ENCODE results near the gene CT47C1. TPM values are rescaled to one million over a fixed set of nuclear protein-coding genes. Genes with fewer than 3 reads are reported as not detected.

CT47C1 gene
- total RNA-seq, 1 donor from 2014 or later, result not detected

DNA sequence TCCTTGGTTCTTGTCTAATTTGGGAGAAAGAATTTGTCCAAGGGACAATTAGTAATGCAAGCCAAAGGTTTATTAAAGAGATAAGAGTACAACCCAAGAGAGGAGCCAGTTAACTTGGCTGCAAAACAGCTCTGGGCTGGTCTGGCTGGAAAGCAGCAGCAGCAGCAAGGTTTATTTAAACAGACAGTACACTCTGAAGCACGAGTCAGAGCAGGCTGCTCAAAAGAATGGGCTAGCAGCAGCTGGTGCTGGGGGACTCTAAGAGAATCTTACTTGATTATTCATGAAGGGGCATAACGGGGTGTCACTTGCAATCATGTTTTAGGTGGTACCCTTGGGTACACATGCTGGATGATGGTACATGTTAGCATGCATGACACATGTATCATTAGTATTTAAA lies 17.1 kb upstream of the CT47C1 start:
- Mint-ChIP-seq H3K27ac (no peak overlapping the region), H3K36me3 (ENCODE audit: low read depth) (no peaks in the 10 kb centered on the region), H3K9me3 (no peaks in the 10 kb centered on the region), H3K4me1 (ENCODE audit: low read depth) (no peaks in the 10 kb centered on the region), H3K4me3 (ENCODE audit: low read depth) (no peak overlapping the region), H3K27me3 (ENCODE audit: low read depth) (peaks cover 4% of the 10 kb centered on the region)
- intact Hi-C loops (cut with micrococcal nuclease), result no loop called here
- DNase-seq (ENCODE audit: low spot score), result no peak

DNA sequence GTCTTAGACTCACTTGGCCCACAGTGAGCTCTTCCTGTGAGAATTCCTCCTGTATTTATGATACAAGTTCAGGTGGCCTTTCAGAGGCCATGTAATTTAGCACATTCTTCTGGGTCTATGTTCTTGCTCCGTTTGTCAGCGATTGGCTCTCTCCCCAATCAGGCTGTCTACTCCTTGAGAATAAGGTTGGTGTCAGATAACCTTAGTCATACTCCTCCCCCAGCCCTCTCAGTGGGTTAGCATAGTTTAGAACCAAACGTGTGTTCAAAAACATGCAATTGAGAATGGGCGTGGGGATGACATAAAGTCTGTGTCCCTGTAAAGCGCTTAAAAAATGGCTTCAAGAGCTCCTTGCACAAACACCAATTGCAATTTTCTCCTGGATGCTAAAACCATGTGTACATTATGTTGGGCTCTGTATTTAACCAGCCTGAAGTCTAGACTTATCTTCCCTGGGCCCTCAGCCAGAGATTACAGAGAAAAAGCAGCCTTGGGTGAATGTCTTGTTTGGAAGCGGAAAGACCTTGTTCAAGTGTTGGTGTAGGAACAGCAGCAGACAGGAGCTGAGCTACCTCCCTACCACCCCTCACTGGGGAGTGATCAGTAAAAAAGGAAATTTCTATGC lies 9.9 kb upstream of the CT47C1 start:
- Mint-ChIP-seq H3K27me3 (ENCODE audit: low read depth) (peaks cover 10% of the 10 kb centered on the region), H3K27ac (no peak overlapping the region), H3K36me3 (ENCODE audit: low read depth) (no peaks in the 10 kb centered on the region), H3K4me1 (ENCODE audit: low read depth) (no peaks in the 10 kb centered on the region), H3K9me3 (no peaks in the 10 kb centered on the region), H3K4me3 (ENCODE audit: low read depth) (no peak overlapping the region)
- no peak for DNase-seq (ENCODE audit: low spot score)
- intact Hi-C loops (cut with micrococcal nuclease), result no loop called here

DNA sequence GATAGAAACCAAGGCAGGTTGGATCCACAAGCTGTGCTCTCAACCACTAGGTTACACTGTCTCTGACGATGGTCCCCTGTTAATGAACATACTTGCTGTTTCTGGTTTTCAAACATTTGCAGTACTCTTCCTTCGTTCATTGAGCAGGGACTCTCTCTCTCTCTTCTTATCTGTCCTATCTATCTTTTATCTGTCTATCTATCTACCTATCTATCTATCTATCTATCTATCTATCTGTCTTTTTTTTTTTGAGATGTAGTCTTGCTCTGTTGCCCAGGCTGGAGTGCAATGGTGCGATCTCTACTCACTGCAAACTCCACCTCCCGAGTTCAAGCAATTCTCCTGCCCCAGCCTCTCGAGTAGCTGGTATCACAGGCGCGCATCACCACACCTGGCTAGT lies 9.4 kb upstream of the CT47C1 start:
- no peak overlapping the region for H3K27ac Mint-ChIP-seq
- intact Hi-C loops (cut with micrococcal nuclease), result no loop called here

DNA sequence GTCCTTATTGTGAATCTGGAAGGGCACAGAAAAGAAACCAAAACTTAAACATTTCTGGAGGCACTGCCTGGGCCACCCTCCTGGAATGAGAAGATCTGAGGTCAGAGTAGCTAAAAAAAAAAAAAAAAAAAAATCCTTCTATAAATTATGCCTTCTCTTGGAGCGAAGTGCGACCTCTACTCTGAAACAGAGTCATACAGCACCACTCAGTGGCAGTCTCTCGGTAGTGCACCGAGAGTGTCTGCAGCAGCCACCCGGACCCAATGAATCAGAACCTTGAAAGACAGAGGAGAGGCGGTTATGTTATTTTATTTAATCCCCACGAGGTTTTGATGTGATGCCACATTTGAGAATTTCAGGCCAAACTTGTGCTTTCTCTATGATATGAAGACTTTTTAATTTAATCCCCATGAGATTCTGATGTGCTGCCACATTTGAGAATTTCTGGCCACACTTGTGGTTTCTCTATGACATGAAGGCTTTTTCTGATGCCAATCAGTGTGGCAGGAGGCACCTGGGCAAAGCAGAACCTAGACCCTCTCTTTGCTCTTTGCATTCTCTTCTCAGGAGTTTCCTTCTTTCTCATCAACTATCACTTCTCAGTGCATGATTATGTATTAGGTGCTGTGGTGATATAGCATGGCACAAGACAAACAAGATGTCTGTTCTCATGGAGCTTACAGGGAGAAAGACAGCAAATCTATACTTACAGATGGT lies 5.6 kb upstream of the CT47C1 start:
- Mint-ChIP-seq H3K27ac (no peak overlapping the region), H3K36me3 (ENCODE audit: low read depth) (no peaks in the 10 kb centered on the region), H3K4me3 (ENCODE audit: low read depth) (no peak overlapping the region), H3K27me3 (ENCODE audit: low read depth) (no peaks in the 10 kb centered on the region), H3K9me3 (no peaks in the 10 kb centered on the region), H3K4me1 (ENCODE audit: low read depth) (no peaks in the 10 kb centered on the region)
- peak; percentile 7 for DNase-seq (ENCODE audit: low spot score)
- intact Hi-C loops (cut with micrococcal nuclease), result loop anchor here (5.0 kb wide), 2 partner anchors 60 to 220 kb away; no protein-coding TSS in a partner anchor

More for the DNA sequence above, 9.4 kb upstream of the CT47C1 start:
- no peak for DNase-seq (ENCODE audit: low spot score)
- Mint-ChIP-seq H3K4me1 (ENCODE audit: low read depth) (no peaks in the 10 kb centered on the region), H3K9me3 (no peaks in the 10 kb centered on the region), H3K36me3 (ENCODE audit: low read depth) (no peaks in the 10 kb centered on the region), H3K4me3 (ENCODE audit: low read depth) (no peak overlapping the region), H3K27me3 (ENCODE audit: low read depth) (peaks cover 10% of the 10 kb centered on the region)

DNA sequence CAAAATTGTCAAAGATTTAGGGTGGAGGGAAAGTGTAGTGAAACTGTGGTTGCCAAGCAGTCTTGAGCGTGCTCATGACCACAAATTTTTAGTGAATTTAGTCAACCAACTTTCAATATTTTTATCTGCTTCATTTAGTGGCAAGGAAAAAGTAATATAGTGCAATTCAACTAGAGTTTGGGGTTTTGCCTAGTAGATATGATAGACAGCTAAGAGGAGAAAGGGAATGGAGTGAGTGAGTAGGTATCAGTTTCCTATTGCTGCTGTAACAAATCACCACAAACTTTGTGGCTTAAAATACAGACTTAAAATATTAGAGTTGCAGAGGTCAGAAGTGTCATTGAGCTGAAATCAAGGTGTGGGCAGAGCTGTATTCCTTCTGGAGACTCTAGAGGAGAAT lies 3.7 kb upstream of the CT47C1 start:
- no peaks in the 10 kb centered on the region for H3K36me3 Mint-ChIP-seq (ENCODE audit: low read depth)
- H3K4me3 Mint-ChIP-seq (ENCODE audit: low read depth), result no peak overlapping the region
- no peak for DNase-seq (ENCODE audit: low spot score)
- H3K9me3 Mint-ChIP-seq, result no peaks in the 10 kb centered on the region
- intact Hi-C loops (cut with micrococcal nuclease), result loop anchor here (5.0 kb wide), 2 partner anchors 62 to 222 kb away; no protein-coding TSS in a partner anchor
- H3K27ac Mint-ChIP-seq, result no peak overlapping the region
- H3K27me3 Mint-ChIP-seq (ENCODE audit: low read depth), result no peaks in the 10 kb centered on the region
- no peaks in the 10 kb centered on the region for H3K4me1 Mint-ChIP-seq (ENCODE audit: low read depth)

DNA sequence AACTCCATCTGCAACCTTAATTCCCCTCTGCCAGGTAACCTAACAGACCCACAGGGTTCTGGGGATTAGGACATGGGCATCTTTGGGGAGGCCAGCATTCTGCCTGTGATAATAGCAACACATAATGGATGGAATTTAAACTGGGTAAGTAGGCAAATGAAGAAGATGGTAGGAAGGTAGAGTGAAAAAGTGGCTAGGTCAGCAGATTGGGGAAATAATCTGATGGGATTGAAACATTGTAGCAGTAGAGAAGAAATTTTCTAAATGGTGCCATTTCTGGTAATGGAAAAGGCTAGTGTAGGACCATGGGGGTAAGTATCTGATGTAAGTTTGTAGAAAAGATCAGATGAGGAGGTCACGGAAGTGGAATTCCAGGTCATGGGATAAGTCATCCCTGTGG lies 3.0 kb upstream of the CT47C1 start:
- H3K9me3 Mint-ChIP-seq, result no peaks in the 10 kb centered on the region
- intact Hi-C loops (cut with micrococcal nuclease), result loop anchor here (5.0 kb wide), 2 partner anchors 62 to 222 kb away; no protein-coding TSS in a partner anchor
- DNase-seq (ENCODE audit: low spot score), result no peak
- H3K27me3 Mint-ChIP-seq (ENCODE audit: low read depth), result no peaks in the 10 kb centered on the region
- no peak overlapping the region for H3K4me3 Mint-ChIP-seq (ENCODE audit: low read depth)
- no peaks in the 10 kb centered on the region for H3K4me1 Mint-ChIP-seq (ENCODE audit: low read depth)
- H3K36me3 Mint-ChIP-seq (ENCODE audit: low read depth), result no peaks in the 10 kb centered on the region
- H3K27ac Mint-ChIP-seq, result no peak overlapping the region

DNA sequence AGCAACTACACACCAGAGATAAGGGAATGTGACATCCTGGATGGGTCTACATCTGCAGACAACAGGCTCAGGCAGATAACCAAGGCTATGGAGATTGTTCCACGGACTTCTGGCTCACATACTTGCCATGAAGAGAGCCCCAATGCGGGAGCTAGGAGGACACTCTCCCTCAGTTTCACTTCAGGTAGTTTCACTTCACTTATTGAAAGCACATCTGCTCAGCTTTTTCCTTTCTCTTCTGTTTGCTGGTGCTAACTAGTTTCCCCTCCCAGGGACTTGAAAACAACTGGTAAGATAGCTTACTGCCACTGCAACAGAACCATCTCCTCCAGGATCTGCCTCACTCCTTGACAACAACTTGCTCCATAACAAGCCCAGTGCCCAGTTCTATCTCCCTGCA lies 1.4 kb upstream of the CT47C1 start:
- Mint-ChIP-seq H3K27me3 (ENCODE audit: low read depth) (no peaks in the 10 kb centered on the region), H3K4me1 (ENCODE audit: low read depth) (no peaks in the 10 kb centered on the region), H3K4me3 (ENCODE audit: low read depth) (no peak overlapping the region), H3K27ac (no peak overlapping the region), H3K9me3 (no peaks in the 10 kb centered on the region), H3K36me3 (ENCODE audit: low read depth) (no peaks in the 10 kb centered on the region)
- intact Hi-C loops (cut with micrococcal nuclease), result no loop called here
- DNase-seq (ENCODE audit: low spot score), result no peak

DNA sequence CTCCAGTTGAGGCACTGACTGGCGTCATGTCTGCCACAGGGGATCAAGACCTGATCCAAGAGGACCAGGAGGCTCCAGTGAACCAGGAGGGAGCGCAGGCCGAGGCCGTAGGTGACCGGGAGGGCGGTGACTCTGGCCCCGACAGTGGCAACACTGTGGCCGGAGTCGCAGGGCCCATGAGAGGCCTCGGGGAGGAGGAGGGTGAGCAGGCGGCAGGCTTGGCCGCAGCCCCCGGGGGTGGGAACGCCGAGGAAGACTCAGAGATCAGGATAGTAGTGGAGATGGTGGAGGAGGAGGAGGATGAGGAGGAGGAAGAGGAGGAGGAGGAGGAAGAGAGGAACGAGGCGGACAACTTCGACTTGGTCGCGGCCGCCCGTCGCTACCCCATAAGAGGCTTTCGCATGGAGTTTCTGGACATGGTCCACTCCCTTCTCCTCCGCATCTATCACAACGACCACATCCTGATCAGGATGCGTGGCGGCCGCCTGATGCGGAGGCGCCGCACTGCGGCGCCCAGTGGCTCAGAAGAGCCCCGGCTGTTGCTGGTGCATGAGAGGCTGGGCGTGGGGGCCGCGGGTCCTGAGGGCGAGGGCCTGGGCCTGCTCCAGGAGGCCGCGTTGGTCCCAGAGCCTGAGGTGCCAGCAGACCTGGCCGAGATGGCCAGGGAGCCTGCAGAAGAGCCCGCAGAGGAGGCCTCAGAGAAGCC lies 560 bp downstream of the CT47C1 start:
- H3K4me1 Mint-ChIP-seq (ENCODE audit: low read depth), result no peaks in the 10 kb centered on the region
- H3K36me3 Mint-ChIP-seq (ENCODE audit: low read depth), result no peaks in the 10 kb centered on the region
- H3K4me3 Mint-ChIP-seq (ENCODE audit: low read depth), result no peak overlapping the region
- H3K27me3 Mint-ChIP-seq (ENCODE audit: low read depth), result no peaks in the 10 kb centered on the region
- H3K27ac Mint-ChIP-seq, result no peak overlapping the region
- H3K9me3 Mint-ChIP-seq, result no peaks in the 10 kb centered on the region
- no peak for DNase-seq (ENCODE audit: low spot score)
- intact Hi-C loops (cut with micrococcal nuclease), result no loop called here

DNA sequence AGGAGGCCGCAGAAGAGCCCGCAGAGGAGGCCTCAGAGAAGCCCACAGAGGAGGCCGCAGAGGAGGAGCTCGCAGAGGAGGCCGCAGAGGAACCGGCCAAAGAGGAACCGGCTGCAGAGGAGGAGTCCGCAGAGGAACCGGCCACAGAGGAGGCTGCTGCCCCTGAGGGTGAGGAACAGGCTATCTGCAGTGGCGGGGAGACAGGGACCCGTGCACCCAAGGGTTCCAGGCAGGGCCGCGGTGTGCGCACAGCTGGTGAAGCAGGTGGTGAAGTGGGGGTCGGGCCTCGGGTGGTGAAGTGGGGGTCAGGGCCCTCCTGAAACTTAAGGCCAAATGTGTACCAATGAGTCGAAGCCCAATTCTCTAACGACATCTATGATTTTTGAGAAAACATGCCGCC lies 1.1 kb downstream of the CT47C1 start:
- Mint-ChIP-seq H3K4me1 (ENCODE audit: low read depth) (no peaks in the 10 kb centered on the region), H3K27me3 (ENCODE audit: low read depth) (no peaks in the 10 kb centered on the region), H3K9me3 (no peaks in the 10 kb centered on the region), H3K36me3 (ENCODE audit: low read depth) (no peaks in the 10 kb centered on the region), H3K27ac (no peak overlapping the region), H3K4me3 (ENCODE audit: low read depth) (no peak overlapping the region)
- DNase-seq (ENCODE audit: low spot score), result no peak
- intact Hi-C loops (cut with micrococcal nuclease), result no loop called here

DNA sequence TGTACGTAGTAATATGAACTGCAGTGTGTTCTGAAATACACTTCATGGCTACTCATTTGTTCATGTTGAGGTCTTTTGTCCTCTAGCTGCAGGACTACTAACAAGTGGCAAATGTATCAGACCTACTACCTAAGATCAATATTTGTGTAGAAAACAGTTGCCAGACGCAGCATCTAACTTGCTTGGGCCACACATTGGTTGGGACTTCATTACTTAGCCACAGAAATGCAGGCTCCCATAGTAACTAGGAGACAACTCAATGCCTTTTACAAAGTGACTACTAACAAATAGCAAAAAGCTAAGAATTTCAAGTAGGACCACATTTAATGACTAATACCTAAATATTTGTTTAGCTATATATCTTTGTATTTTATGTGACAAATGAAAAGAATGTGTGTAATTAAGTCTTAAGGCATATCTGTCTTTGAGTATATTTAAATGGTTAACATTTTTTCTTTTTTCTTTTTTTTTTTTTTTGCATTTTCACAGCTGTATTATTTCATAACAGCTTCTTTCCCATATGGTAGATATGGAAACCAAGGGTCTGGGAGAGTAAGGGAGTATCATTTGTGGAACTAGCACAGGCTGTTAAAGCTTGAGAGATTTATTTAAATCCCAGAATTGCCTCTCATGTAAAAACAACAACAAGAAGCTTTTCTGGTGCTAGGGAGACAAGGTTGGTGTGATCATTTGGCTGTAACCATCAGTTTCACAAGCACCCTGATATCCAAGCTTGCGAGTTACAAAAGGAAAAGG lies 2.7 kb downstream of the CT47C1 start:
- H3K4me3 Mint-ChIP-seq (ENCODE audit: low read depth), result no peak overlapping the region
- no peak overlapping the region for H3K27ac Mint-ChIP-seq
- no peaks in the 10 kb centered on the region for H3K4me1 Mint-ChIP-seq (ENCODE audit: low read depth)
- intact Hi-C loops (cut with micrococcal nuclease), result no loop called here
- no peaks in the 10 kb centered on the region for H3K9me3 Mint-ChIP-seq
- H3K27me3 Mint-ChIP-seq (ENCODE audit: low read depth), result no peaks in the 10 kb centered on the region
- DNase-seq (ENCODE audit: low spot score), result no peak
- no peaks in the 10 kb centered on the region for H3K36me3 Mint-ChIP-seq (ENCODE audit: low read depth)

DNA sequence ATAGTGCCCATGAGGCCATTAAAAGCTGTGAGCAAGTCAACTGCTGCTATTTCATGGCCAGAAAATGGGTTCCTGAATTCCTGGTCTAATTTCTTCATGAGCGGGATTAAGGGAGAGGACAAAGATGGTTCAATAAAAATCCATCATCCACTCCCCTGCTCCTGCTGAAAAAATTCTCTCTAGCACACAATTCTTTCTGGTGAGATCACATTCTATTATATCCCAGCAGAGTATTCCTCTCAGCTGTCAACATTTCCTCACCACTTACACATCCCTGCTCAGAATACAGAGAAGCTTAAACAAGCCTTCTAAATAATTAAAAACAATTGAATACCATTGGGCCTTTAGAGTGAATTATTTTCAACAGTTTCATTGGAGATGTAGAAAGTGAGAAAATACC lies 9.5 kb downstream of the CT47C1 start:
- H3K27ac Mint-ChIP-seq, result no peak overlapping the region
- peaks cover 3% of the 10 kb centered on the region for H3K27me3 Mint-ChIP-seq (ENCODE audit: low read depth)
- H3K4me3 Mint-ChIP-seq (ENCODE audit: low read depth), result no peak overlapping the region
- intact Hi-C loops (cut with micrococcal nuclease), result no loop called here
- no peaks in the 10 kb centered on the region for H3K9me3 Mint-ChIP-seq
- no peaks in the 10 kb centered on the region for H3K4me1 Mint-ChIP-seq (ENCODE audit: low read depth)
- no peak for DNase-seq (ENCODE audit: low spot score)
- H3K36me3 Mint-ChIP-seq (ENCODE audit: low read depth), result no peaks in the 10 kb centered on the region

DNA sequence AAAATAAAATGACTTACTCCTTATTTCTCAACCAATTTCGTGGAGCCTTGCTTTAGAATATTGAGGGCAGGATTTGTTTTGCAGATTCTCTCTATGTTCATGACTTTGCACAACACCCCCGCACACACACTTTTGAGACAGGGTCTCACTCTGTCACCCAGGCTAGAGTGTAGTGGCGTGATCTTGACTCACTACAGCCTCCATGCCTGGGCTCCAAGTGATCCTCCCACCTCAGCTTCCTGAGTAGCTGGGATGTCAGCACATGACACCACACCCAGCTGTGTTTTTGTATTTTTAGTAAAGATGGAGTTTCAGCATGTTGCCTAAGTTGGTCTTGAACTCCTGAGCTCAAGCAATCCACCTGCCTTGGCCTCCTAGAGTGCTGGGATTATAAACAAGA lies 12.0 kb downstream of the CT47C1 start:
- peaks cover 5% of the 10 kb centered on the region for H3K27me3 Mint-ChIP-seq (ENCODE audit: low read depth)

More for the DNA sequence above, 12.0 kb downstream of the CT47C1 start:
- no peak for DNase-seq (ENCODE audit: low spot score)
- Mint-ChIP-seq H3K4me1 (ENCODE audit: low read depth) (no peaks in the 10 kb centered on the region), H3K36me3 (ENCODE audit: low read depth) (no peaks in the 10 kb centered on the region), H3K4me3 (ENCODE audit: low read depth) (no peak overlapping the region), H3K27ac (no peak overlapping the region), H3K9me3 (no peaks in the 10 kb centered on the region)
- intact Hi-C loops (cut with micrococcal nuclease), result no loop called here

Measured in activated T-helper 2 cell treated with anti-CD3 and anti-CD28 coated beads, Interferon-gamma antibody, Interleukin-2, Interleukin-4, amounts not matched to agents 10 μg/mL and 5 μg/mL and 100 μg/mL, durations not matched to agents 14 hours and 24 hours and 36 hours (primary cell).